Activated B cell treated with CpG ODN at 0.5 μM for 24 hours (primary cell): ENCODE data around the gene CRTC3. TPM values are rescaled to one million over a fixed set of nuclear protein-coding genes. Genes with fewer than 3 reads are reported as not detected.

Experiments used
- ATAC-seq: fragments of 200-7000 bp; cut with Tn5 transposase; one replicate; pipeline ENCODE4 v1.10.0; 2021; ENCODE audit warnings: low read depth, mild to moderate bottlenecking, moderate library complexity
- CTCF ChIA-PET: fragments of 350-600 bp; sonication (Branson Sonifier 250); formaldehyde crosslinking; loops from one replicate; lab custom pipeline; 2021; ENCODE audit warnings: antibody characterized with exemption; lab: Charles Lee
- POLR2A ChIA-PET: fragments of 350-600 bp; sonication (Branson Sonifier 250); formaldehyde crosslinking; loops from one replicate; lab custom pipeline; 2021; ENCODE audit warnings: antibody characterized with exemption; lab: Charles Lee
- DNase-seq: peaks from one replicate; pipeline ENCODE4 v3.0.0; 2022
- H3K27ac Mint-ChIP-seq: one replicate; pipeline ENCODE4 v1.8.0; 2020; ENCODE audit warnings: mixed read lengths
- H3K27me3 Mint-ChIP-seq: one replicate; pipeline ENCODE4 v1.8.0; 2021; ENCODE audit warnings: mixed read lengths
- H3K36me3 Mint-ChIP-seq: one replicate; pipeline ENCODE4 v1.8.0; 2021; ENCODE audit warnings: low read depth, mixed read lengths
- H3K4me1 Mint-ChIP-seq: one replicate; pipeline ENCODE4 v1.8.0; 2021; ENCODE audit warnings: mixed read lengths
- H3K4me3 Mint-ChIP-seq: one replicate; pipeline ENCODE4 v1.8.0; 2020; ENCODE audit warnings: mild to moderate bottlenecking, mixed read lengths
- H3K9me3 Mint-ChIP-seq: one replicate; pipeline ENCODE4 v1.8.0; 2020; ENCODE audit warnings: mixed read lengths
- intact Hi-C: fragments of 100-400 bp; cut with micrococcal nuclease; formaldehyde crosslinking; loops from one replicate; pipeline ENCODE4 v1.15.1; 2024
- total RNA-seq: library from RNA; stranded (reverse); gene quantifications from 2 replicates; pipeline ENCODE4 v1.2.3, GENCODE V29; 2022
- TF ChIP-seq, protein P1 (sequence below): fragments of 200-600 bp; IDR thresholded peaks from one replicate; pipeline ENCODE4 v1.8.0; 2022; ENCODE audit warnings: antibody characterized with exemption, mild to moderate bottlenecking

The CRTC3 gene
- total RNA-seq, 1 donor from 2014 or later, result 65.0 TPM

GRCh38 chr15:90584841-90585240, 55.1 kb downstream of the CRTC3 start:
- ChIA-PET CTCF (no interaction called here), POLR2A (interaction anchor here (0.9 kb wide), 1 partner anchor 9 kb away, joined by 5 read pairs; no protein-coding TSS in a partner anchor)
- DNase-seq (no peak), ATAC-seq (no peak)
- intact Hi-C loops, result no loop called here
- Mint-ChIP-seq H3K4me3 (no peak overlapping the region), H3K27ac (no peak overlapping the region), H3K4me1 (peaks cover 68% of the 10 kb centered on the region), H3K36me3 (peaks cover 10% of the 10 kb centered on the region), H3K9me3 (no peaks in the 10 kb centered on the region), H3K27me3 (no peaks in the 10 kb centered on the region)
- TF ChIP-seq, protein P1, sequence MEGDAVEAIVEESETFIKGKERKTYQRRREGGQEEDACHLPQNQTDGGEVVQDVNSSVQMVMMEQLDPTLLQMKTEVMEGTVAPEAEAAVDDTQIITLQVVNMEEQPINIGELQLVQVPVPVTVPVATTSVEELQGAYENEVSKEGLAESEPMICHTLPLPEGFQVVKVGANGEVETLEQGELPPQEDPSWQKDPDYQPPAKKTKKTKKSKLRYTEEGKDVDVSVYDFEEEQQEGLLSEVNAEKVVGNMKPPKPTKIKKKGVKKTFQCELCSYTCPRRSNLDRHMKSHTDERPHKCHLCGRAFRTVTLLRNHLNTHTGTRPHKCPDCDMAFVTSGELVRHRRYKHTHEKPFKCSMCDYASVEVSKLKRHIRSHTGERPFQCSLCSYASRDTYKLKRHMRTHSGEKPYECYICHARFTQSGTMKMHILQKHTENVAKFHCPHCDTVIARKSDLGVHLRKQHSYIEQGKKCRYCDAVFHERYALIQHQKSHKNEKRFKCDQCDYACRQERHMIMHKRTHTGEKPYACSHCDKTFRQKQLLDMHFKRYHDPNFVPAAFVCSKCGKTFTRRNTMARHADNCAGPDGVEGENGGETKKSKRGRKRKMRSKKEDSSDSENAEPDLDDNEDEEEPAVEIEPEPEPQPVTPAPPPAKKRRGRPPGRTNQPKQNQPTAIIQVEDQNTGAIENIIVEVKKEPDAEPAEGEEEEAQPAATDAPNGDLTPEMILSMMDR, result no peak

GRCh38 chr15:90585863-90586262, 56.1 kb downstream of the CRTC3 start:
- Mint-ChIP-seq H3K4me1 (peaks cover 67% of the 10 kb centered on the region), H3K27ac (no peak overlapping the region), H3K9me3 (no peaks in the 10 kb centered on the region), H3K27me3 (no peaks in the 10 kb centered on the region), H3K36me3 (peaks cover 14% of the 10 kb centered on the region), H3K4me3 (no peak overlapping the region)
- ATAC-seq, result no peak
- no peak for DNase-seq
- POLR2A ChIA-PET, result interaction anchor here (1.2 to 1.7 kb wide), 3 partner anchors 10 to 15 kb away, joined by 4 to 8 read pairs (median 5); no protein-coding TSS in a partner anchor
- CTCF ChIA-PET, result interaction anchor here (0.5 to 1.9 kb wide), 3 partner anchors 13 to 300 kb away, joined by 3 to 4 read pairs (median 3); no protein-coding TSS in a partner anchor
- intact Hi-C loops, result no loop called here
- TF ChIP-seq, protein P1, result no peak

DNA sequence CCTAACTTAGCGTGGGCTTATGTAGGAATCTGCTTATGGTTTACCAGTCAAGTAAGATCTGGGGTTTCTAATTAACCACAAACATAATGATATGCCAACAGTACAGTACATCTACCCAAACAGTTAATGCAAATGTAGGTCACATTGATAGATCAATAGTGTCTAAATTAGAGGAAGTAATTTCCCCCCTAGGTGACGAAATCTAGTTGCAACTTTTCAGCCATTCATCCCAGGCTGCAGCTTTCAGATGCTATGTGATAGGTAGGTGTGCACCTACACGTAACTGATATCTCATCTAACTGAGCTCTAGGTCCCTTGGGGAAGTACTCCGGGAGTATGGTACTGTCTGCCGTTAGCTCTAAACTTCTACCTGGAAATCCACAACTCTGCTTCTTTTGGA, 57.2 kb downstream of the CRTC3 start:
- CTCF ChIA-PET, result interaction anchor here (1.5 to 1.9 kb wide), 2 partner anchors 12 to 299 kb away, joined by 3 to 4 read pairs; no protein-coding TSS in a partner anchor
- POLR2A ChIA-PET, result interaction anchor here (0.6 to 1.7 kb wide), 3 partner anchors 9 to 38 kb away, joined by 3 to 5 read pairs (median 4); no protein-coding TSS in a partner anchor
- Mint-ChIP-seq H3K36me3 (peaks cover 16% of the 10 kb centered on the region), H3K4me1 (peaks cover 64% of the 10 kb centered on the region), H3K27me3 (no peaks in the 10 kb centered on the region), H3K9me3 (no peaks in the 10 kb centered on the region), H3K4me3 (no peak overlapping the region), H3K27ac (no peak overlapping the region)
- intact Hi-C loops, result no loop called here
- TF ChIP-seq, protein P1, result no peak
- ATAC-seq, result peak; percentile 18
- no peak for DNase-seq

DNA sequence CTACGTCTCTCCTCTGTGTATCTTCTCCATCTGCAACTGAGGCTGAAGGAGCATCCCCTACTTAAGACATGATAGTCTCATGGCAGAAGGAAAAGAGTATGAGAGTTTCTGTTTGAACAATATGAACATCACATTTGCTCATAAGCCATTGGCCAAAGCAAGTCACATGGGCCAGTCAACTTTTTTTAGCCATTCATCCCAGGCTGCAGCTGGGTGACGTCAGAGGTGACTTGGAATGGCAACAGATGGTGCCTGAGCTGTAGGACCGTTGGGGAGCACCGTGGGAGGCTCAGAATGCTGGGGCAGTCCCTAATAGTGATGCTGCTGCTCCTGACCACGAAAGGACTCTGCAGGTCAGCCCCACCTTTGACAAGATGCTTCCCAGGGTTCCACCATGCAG, 58.7 kb downstream of the CRTC3 start:
- no peak for ATAC-seq
- Mint-ChIP-seq H3K27me3 (no peaks in the 10 kb centered on the region), H3K4me1 (peaks cover 62% of the 10 kb centered on the region)

GRCh38 chr15:90591524-90591923, 61.8 kb downstream of the CRTC3 start:
- DNase-seq, result no peak
- H3K36me3 Mint-ChIP-seq, result peaks cover 14% of the 10 kb centered on the region
- CTCF ChIA-PET, result no interaction called here
- intact Hi-C loops, result loop anchor here (10.0 kb wide), 1 partner anchor 207 kb away; the partner anchor contains the start of gene IQGAP1
- ATAC-seq, result no peak
- H3K27me3 Mint-ChIP-seq, result no peaks in the 10 kb centered on the region
- peaks cover 76% of the 10 kb centered on the region for H3K4me1 Mint-ChIP-seq
- no peak overlapping the region for H3K4me3 Mint-ChIP-seq
- H3K9me3 Mint-ChIP-seq, result no peaks in the 10 kb centered on the region
- POLR2A ChIA-PET, result interaction anchor here (0.8 to 1.9 kb wide), 3 partner anchors 8 to 61 kb away, joined by 3 to 6 read pairs (median 3); no protein-coding TSS in a partner anchor
- H3K27ac Mint-ChIP-seq, result peak overlapping the region; percentile 24
- TF ChIP-seq, protein P1, result no peak

More for the DNA sequence above, 58.7 kb downstream of the CRTC3 start:
- Mint-ChIP-seq H3K4me3 (no peak overlapping the region), H3K9me3 (no peaks in the 10 kb centered on the region), H3K27ac (no peak overlapping the region), H3K36me3 (peaks cover 17% of the 10 kb centered on the region)
- intact Hi-C loops, result no loop called here
- ChIA-PET CTCF (interaction anchor here (1.5 kb wide), 1 partner anchor 10 kb away, joined by 3 read pairs; no protein-coding TSS in a partner anchor), POLR2A (no interaction called here)
- DNase-seq, result no peak
- TF ChIP-seq, protein P1, result no peak
